ENCODE measurements around the gene FAM110A. TPM values are rescaled to one million over a fixed set of nuclear protein-coding genes. Genes with fewer than 3 reads are reported as not detected.

FAM110A gene
- total and polyA plus RNA-seq, 8 donors: 1.8 to 8.4 (median 3.5) TPM

DNA sequence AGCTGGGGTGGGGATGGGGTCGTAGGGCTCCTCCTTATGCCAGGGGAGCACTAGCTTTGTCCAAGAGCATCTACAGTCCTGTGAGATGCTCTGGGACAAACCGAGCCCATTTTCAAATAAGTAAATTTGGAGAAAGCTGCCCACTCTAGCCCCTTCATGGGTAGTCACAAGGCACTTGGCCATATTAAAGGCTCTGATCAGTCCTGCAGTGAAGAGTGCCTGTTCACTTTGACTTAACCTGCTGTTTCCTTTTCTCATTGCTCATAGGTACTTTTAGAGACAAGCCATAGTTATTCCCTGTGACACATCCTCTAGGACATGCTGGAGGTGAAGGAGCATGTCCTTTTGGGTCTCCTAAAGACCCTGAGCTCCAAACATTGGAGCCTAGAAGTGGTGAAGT, 38.4 kb downstream of the FAM110A start:
- intact Hi-C loops (cut with DNase I): no loop called here
- DNase-seq (no peak), FAIRE-seq (no peak), ATAC-seq (no peak)
- H3K27ac ChIP-seq: no peak overlapping the region
- H3K4me1 ChIP-seq: no peaks in the 10 kb centered on the region
- no peaks in the 10 kb centered on the region for H3K9me3 ChIP-seq
- H3K27me3 ChIP-seq: no peaks in the 10 kb centered on the region
- WGBS, 2 donors: 51 to 62% methylated on average over 2 of the region's 2 CpGs
- H3K36me3 ChIP-seq: no peaks in the 10 kb centered on the region
- TF ChIP-seq, protein P1, sequence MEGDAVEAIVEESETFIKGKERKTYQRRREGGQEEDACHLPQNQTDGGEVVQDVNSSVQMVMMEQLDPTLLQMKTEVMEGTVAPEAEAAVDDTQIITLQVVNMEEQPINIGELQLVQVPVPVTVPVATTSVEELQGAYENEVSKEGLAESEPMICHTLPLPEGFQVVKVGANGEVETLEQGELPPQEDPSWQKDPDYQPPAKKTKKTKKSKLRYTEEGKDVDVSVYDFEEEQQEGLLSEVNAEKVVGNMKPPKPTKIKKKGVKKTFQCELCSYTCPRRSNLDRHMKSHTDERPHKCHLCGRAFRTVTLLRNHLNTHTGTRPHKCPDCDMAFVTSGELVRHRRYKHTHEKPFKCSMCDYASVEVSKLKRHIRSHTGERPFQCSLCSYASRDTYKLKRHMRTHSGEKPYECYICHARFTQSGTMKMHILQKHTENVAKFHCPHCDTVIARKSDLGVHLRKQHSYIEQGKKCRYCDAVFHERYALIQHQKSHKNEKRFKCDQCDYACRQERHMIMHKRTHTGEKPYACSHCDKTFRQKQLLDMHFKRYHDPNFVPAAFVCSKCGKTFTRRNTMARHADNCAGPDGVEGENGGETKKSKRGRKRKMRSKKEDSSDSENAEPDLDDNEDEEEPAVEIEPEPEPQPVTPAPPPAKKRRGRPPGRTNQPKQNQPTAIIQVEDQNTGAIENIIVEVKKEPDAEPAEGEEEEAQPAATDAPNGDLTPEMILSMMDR (IDR thresholded peaks at IDR 0.05): no peak
- H3K4me3 ChIP-seq: no peak overlapping the region

DNA sequence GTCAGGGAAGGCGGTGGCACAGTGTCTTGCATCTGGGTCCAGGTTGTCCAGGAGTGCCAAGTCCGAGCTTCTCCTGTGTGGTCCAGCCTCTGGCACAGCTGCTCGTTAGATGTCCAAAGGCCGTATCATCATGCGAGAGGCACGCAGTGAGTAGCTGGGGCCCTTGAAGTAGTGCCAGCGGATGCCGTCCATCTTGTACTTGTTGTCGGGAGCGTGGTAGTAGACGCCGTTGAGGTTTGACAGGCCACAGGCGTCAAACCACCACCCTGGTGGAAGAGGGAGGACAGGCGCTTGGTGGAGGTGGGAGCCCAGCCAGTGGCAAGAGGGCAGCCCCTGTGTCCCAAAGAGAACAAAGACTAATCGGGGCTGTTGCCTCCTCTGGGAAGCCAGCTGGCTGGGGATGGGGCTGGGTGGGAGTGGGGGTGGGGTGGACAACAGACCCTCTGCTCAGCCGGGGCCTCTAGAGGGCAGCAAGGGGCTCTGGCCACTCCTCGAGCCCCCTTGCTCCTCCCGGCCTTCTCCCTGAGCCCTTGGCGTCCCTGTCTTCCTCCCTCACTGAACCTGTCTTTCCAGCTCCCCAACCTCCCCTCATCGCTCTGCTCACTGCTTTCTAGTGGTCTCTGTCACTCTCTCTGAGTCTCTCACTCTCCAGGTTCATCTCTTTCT, 39.5 kb downstream of the FAM110A start:
- no peak for FAIRE-seq
- no peaks in the 10 kb centered on the region for H3K36me3 ChIP-seq

DNA sequence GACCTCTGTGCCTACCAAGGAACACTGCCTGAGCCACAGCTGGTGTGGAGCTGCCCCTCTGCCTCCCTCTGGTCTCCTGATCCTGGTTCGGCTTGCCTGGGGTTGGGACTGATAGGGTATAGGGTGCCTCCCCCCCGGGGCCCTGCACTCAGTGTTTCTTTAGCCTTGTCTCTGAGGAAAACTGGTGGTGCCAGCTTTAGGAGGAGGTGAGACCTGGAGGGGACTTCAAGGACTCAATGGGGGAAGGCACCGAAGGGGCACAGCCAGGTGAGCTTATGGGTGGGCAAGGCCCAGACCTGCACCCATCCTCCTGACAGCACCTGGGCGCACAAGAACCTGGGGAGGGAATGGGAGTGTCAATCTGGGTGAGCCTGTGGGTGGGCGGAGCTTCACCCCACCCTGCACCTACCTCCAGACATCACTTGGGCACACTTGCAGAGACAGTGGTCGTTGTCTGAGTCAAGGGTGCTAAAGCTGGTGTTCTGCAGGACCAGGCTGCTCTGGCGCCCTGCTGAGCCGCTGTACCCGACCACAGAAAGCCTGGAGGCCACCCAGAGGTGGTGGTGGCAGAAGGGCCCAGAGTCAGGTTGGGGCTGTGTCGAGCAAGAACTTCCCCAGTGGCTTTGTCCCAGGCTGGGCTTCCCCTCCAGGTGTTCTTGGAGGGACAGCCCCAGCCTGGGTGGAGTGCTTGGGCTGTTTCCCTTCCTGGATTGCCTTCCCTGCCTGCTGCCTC, 40.5 kb downstream of the FAM110A start:
- DNase-seq (no peak), ATAC-seq (peak in 1 of 4 donors; percentile 49), FAIRE-seq (no peak)

More for the DNA sequence above, 39.5 kb downstream of the FAM110A start:
- ATAC-seq (no peak), DNase-seq (no peak)
- intact Hi-C loops (cut with DNase I): no loop called here
- no peaks in the 10 kb centered on the region for H3K4me1 ChIP-seq
- no peak overlapping the region for H3K27ac ChIP-seq
- WGBS, 2 donors: 58 to 61% methylated on average over 19 to 20 of the region's 20 CpGs
- no peaks in the 10 kb centered on the region for H3K27me3 ChIP-seq
- no peak overlapping the region for H3K4me3 ChIP-seq
- no peaks in the 10 kb centered on the region for H3K9me3 ChIP-seq
- TF ChIP-seq, protein P1 (IDR thresholded peaks at IDR 0.05): no peak

DNA sequence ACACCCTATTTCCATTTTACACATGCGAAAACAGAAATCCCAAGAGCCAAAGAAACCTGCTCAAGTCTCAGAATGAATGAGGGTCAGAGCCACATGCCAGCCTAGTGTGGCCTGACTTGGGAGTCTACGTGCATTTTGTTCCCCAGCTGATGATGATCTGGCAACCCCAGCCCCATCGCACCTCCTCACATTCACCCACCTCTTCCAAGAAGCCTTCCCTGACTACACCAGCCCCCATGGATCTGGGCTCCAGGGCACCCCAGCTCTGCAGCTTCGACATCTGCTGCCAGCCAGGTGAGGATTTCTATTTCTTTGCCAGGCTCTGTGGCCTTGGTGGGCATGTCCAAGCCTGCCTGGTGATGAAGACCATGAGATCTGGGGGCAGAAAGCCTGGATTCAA, 41.6 kb downstream of the FAM110A start:
- ATAC-seq (no peak), FAIRE-seq (no peak), DNase-seq (no peak)
- no peaks in the 10 kb centered on the region for H3K4me1 ChIP-seq
- no peak overlapping the region for H3K4me3 ChIP-seq
- 69 to 78% methylated on average over 4 of the region's 4 CpGs for WGBS, 2 donors
- no peaks in the 10 kb centered on the region for H3K9me3 ChIP-seq
- TF ChIP-seq, protein P1 (IDR thresholded peaks at IDR 0.05): no peak
- no peaks in the 10 kb centered on the region for H3K36me3 ChIP-seq
- no peaks in the 10 kb centered on the region for H3K27me3 ChIP-seq
- intact Hi-C loops (cut with DNase I): no loop called here
- H3K27ac ChIP-seq: no peak overlapping the region

More for the DNA sequence above, 40.5 kb downstream of the FAM110A start:
- intact Hi-C loops (cut with DNase I): no loop called here
- Histone ChIP-seq H3K36me3 (no peaks in the 10 kb centered on the region), H3K4me3 (no peak overlapping the region), H3K27ac (no peak overlapping the region), H3K27me3 (no peaks in the 10 kb centered on the region), H3K4me1 (no peaks in the 10 kb centered on the region), H3K9me3 (no peaks in the 10 kb centered on the region)
- TF ChIP-seq, protein P1 (IDR thresholded peaks at IDR 0.05): no peak
- 58 to 68% methylated on average over 10 of the region's 10 CpGs for WGBS, 2 donors

DNA sequence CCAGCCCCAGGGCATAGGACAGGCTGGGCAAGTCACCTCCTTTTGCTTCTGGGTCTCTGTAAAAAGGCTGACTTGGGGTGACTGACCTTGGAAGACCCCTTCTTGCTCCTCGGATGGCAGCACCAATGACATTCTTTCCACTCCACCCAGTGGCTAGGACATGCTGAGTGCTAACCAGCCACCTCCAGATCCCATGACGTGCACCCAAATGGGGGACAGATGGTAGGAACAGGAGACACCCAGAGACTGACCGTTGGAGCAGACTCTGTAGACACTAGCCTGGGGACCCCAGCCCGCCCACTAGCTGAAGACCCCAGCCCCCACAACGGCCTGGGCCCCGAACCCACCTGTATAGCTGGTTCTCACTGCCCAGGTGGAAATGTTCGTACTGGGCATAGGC, 44.3 kb downstream of the FAM110A start:
- 67% methylated on average over 7 of the region's 7 CpGs for WGBS, 2 donors
- Histone ChIP-seq H3K27ac (no peak overlapping the region), H3K4me1 (no peaks in the 10 kb centered on the region), H3K36me3 (no peaks in the 10 kb centered on the region), H3K4me3 (no peak overlapping the region), H3K9me3 (no peaks in the 10 kb centered on the region), H3K27me3 (no peaks in the 10 kb centered on the region)
- TF ChIP-seq, protein P1 (IDR thresholded peaks at IDR 0.05): no peak
- intact Hi-C loops (cut with DNase I): no loop called here
- FAIRE-seq (no peak), DNase-seq (no peak), ATAC-seq (no peak)
